ENCODE results near the gene SDR9C7. TPM values are rescaled to one million over a fixed set of nuclear protein-coding genes. Genes with fewer than 3 reads are reported as not detected.

SDR9C7 gene
- total RNA-seq, 1 donor from 2014 or later = not detected

- Mint-ChIP-seq H3K4me3 (ENCODE audit: unreplicated experiment) (no peak overlapping the region), H3K27ac (ENCODE audit: unreplicated experiment) (no peak overlapping the region), H3K36me3 (ENCODE audit: low read depth) (no peaks in the 10 kb centered on the region), H3K9me3 (ENCODE audit: low read depth) (no peaks in the 10 kb centered on the region), H3K27me3 (ENCODE audit: low read depth) (peaks cover 18% of the 10 kb centered on the region), H3K4me1 (ENCODE audit: low read depth) (no peaks in the 10 kb centered on the region)
- DNase-seq (ENCODE audit: low spot score) = no peak
- TF ChIP-seq, protein P1, sequence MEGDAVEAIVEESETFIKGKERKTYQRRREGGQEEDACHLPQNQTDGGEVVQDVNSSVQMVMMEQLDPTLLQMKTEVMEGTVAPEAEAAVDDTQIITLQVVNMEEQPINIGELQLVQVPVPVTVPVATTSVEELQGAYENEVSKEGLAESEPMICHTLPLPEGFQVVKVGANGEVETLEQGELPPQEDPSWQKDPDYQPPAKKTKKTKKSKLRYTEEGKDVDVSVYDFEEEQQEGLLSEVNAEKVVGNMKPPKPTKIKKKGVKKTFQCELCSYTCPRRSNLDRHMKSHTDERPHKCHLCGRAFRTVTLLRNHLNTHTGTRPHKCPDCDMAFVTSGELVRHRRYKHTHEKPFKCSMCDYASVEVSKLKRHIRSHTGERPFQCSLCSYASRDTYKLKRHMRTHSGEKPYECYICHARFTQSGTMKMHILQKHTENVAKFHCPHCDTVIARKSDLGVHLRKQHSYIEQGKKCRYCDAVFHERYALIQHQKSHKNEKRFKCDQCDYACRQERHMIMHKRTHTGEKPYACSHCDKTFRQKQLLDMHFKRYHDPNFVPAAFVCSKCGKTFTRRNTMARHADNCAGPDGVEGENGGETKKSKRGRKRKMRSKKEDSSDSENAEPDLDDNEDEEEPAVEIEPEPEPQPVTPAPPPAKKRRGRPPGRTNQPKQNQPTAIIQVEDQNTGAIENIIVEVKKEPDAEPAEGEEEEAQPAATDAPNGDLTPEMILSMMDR (IDR thresholded peaks at IDR 0.05) = no peak
These were observed 1.3 kb downstream of the SDR9C7 start for GRCh38 chr12:56932867-56933266.

- Mint-ChIP-seq H3K27ac (ENCODE audit: unreplicated experiment) (no peak overlapping the region), H3K27me3 (ENCODE audit: low read depth) (peaks cover 23% of the 10 kb centered on the region), H3K4me1 (ENCODE audit: low read depth) (no peaks in the 10 kb centered on the region), H3K9me3 (ENCODE audit: low read depth) (no peaks in the 10 kb centered on the region), H3K4me3 (ENCODE audit: unreplicated experiment) (no peak overlapping the region), H3K36me3 (ENCODE audit: low read depth) (no peaks in the 10 kb centered on the region)
- no peak for DNase-seq (ENCODE audit: low spot score)
- TF ChIP-seq, protein P1 (IDR thresholded peaks at IDR 0.05) = no peak
These were observed 2.1 kb downstream of the SDR9C7 start for GRCh38 chr12:56932146-56932545.

DNA sequence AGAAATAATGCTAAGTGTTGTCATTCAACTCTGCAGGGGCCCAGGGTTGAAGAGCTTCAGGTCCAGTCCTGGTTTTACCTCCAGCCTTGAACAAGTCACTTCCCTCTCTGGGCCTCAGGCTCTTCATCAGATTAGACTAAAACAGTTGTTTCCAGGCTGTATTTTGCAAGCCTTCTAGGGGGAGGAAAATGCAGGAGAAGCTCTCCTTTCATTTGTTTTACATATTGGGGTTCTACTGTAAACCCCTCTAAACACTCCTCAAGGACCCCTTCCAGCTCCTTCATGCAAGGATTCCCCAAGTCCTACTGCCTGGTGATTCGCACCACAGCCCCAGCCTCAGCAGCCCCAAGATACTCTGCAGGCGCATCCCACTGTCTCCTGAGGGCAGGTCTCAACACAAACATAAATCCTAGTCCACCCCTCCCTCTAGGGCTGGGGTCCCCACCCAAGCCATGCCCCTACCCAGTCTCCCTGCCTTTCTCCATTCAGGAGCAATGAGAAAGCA is 2.7 kb downstream of the SDR9C7 start:
- Mint-ChIP-seq H3K4me3 (ENCODE audit: unreplicated experiment) (no peak overlapping the region), H3K9me3 (ENCODE audit: low read depth) (no peaks in the 10 kb centered on the region), H3K27ac (ENCODE audit: unreplicated experiment) (no peak overlapping the region), H3K36me3 (ENCODE audit: low read depth) (no peaks in the 10 kb centered on the region), H3K27me3 (ENCODE audit: low read depth) (peaks cover 27% of the 10 kb centered on the region), H3K4me1 (ENCODE audit: low read depth) (no peaks in the 10 kb centered on the region)
- no peak for DNase-seq (ENCODE audit: low spot score)
- TF ChIP-seq, protein P1 (IDR thresholded peaks at IDR 0.05) = no peak

DNA sequence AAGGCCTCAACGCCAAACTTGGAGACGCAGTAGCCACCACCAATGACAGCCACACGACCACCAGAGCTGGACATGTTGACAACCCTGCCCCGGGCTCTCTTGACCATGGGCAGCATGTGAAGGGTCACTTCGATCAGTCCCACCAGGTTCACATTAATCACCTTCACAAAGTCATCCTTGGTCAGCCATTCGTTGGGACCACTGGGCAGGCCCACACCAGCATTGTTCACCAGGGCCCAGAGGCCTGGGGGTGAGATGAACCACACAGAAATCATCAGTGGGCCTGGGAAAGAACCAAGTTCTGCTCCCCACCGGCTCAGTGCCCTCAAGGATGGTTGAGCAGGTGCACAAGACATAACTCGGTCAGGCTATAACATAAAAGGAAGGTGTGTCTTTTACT is 4.0 kb downstream of the SDR9C7 start:
- TF ChIP-seq, protein P1 (IDR thresholded peaks at IDR 0.05) = no peak
- H3K4me1 Mint-ChIP-seq (ENCODE audit: low read depth) = no peaks in the 10 kb centered on the region
- H3K27ac Mint-ChIP-seq (ENCODE audit: unreplicated experiment) = no peak overlapping the region
- DNase-seq (ENCODE audit: low spot score) = no peak
- H3K27me3 Mint-ChIP-seq (ENCODE audit: low read depth) = peaks cover 34% of the 10 kb centered on the region
- H3K9me3 Mint-ChIP-seq (ENCODE audit: low read depth) = no peaks in the 10 kb centered on the region
- H3K36me3 Mint-ChIP-seq (ENCODE audit: low read depth) = peaks cover 2% of the 10 kb centered on the region
- no peak overlapping the region for H3K4me3 Mint-ChIP-seq (ENCODE audit: unreplicated experiment)

GRCh38 chr12:56929780-56930179 is 4.4 kb downstream of the SDR9C7 start:
- H3K4me3 Mint-ChIP-seq (ENCODE audit: unreplicated experiment) = no peak overlapping the region
- no peaks in the 10 kb centered on the region for H3K9me3 Mint-ChIP-seq (ENCODE audit: low read depth)
- H3K4me1 Mint-ChIP-seq (ENCODE audit: low read depth) = no peaks in the 10 kb centered on the region
- DNase-seq (ENCODE audit: low spot score) = no peak
- no peak overlapping the region for H3K27ac Mint-ChIP-seq (ENCODE audit: unreplicated experiment)
- peaks cover 34% of the 10 kb centered on the region for H3K27me3 Mint-ChIP-seq (ENCODE audit: low read depth)
- H3K36me3 Mint-ChIP-seq (ENCODE audit: low read depth) = peaks cover 2% of the 10 kb centered on the region
- TF ChIP-seq, protein P1 (IDR thresholded peaks at IDR 0.05) = no peak
